ENCODE measurements around the gene BLCAP.
"Not testable (repeated sequence)": the region's sequence is repeated elsewhere in the genome, so short reads cannot be mapped to it uniquely, and the experiment has no call there.

BLCAP gene, protein sequence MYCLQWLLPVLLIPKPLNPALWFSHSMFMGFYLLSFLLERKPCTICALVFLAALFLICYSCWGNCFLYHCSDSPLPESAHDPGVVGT

DNA sequence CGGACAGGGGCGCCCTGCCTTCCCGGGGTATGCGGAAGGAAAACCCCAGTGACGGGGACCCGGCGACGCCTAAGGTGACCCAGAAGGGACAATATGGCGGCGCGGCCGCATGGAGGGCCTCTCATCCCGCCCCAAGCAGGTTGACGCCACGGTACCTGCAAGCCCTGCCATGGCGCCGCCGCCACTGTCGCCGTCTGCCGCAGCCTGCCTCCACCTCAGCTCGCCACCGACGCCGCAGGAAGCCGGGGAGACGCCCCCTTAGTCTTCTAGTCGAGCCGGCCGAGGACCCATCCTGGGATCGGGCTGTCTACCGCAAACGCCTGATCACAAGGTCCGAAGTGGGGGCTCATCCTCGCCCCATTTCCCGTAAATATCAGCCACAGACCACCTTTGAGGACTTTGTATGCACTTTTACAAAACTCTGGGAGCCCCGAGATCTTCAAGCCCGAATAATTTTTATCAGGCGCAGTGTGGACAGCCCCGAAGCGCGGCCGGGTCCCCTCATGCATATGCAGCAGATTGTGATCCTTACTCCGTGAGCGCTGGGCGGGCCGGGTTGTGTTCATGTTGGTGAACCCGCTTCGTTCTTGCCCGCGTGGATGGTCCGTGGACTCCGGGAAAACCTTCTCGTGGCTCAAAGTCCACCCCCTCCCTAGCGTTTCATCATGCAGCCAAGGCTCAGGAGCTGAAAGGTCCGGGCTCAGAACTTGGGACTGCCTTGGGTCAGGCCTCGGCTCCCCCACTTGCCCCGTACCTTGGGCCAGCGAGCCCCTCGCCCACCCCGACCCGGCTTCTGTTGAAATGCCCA lies at the start of gene BLCAP:
BLCAP (minus strand) TSS at position 239 of the 808 bp plus-strand sequence. CDS start 8,702 bp downstream, outside the sequence.
- Mint-ChIP-seq H3K27me3 (ENCODE audit: low read depth) (peaks cover 3% of the 10 kb centered on the region), H3K4me1 (peaks cover 40% of the 10 kb centered on the region), H3K4me3 (peak within 1 kb of the TSS; percentile 98 to 100 (median 99)), H3K27ac (peak within 1 kb of the TSS; percentile 99 to 100 (median 100)), H3K9me3 (no peaks in the 10 kb centered on the region), H3K36me3 (ENCODE audit: low read depth) (peaks cover 12% of the 10 kb centered on the region)
- TF ChIP-seq, protein P1, sequence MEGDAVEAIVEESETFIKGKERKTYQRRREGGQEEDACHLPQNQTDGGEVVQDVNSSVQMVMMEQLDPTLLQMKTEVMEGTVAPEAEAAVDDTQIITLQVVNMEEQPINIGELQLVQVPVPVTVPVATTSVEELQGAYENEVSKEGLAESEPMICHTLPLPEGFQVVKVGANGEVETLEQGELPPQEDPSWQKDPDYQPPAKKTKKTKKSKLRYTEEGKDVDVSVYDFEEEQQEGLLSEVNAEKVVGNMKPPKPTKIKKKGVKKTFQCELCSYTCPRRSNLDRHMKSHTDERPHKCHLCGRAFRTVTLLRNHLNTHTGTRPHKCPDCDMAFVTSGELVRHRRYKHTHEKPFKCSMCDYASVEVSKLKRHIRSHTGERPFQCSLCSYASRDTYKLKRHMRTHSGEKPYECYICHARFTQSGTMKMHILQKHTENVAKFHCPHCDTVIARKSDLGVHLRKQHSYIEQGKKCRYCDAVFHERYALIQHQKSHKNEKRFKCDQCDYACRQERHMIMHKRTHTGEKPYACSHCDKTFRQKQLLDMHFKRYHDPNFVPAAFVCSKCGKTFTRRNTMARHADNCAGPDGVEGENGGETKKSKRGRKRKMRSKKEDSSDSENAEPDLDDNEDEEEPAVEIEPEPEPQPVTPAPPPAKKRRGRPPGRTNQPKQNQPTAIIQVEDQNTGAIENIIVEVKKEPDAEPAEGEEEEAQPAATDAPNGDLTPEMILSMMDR (IDR thresholded peaks at IDR 0.05; ENCODE audit: unreplicated experiment in 3 of 3) = no peak

DNA sequence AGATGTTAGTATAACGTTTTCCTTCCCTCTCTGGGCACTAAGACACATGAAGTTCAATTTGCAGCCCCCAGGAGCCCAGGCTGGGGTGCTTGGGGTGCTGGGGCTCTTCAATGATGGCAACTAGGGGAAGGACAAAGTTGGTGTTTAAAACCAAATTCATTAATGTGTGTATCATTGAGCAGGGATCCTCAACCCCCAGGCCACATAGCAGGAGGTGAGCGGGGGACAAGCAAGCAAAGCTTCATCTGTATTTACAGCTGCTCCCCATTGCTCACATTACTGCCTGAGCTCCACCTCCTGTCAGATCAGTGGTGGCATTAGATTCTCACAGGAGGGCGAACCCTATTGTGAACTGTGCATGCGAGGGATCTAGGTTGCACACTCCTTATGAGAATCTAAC lies 49.8 kb upstream of the BLCAP start:
- H3K27ac Mint-ChIP-seq; H3K36me3 Mint-ChIP-seq (ENCODE audit: low read depth); H3K4me3 Mint-ChIP-seq; H3K9me3 Mint-ChIP-seq: not testable (repeated sequence)
- Mint-ChIP-seq H3K27me3 (ENCODE audit: low read depth) (peaks cover 30% of the 10 kb centered on the region), H3K4me1 (peaks cover 17% of the 10 kb centered on the region)

- peaks cover 17% of the 10 kb centered on the region for H3K4me1 Mint-ChIP-seq
- no peaks in the 10 kb centered on the region for H3K36me3 Mint-ChIP-seq (ENCODE audit: low read depth)
- no peak overlapping the region for H3K4me3 Mint-ChIP-seq
- TF ChIP-seq, protein P1 (IDR thresholded peaks at IDR 0.05; ENCODE audit: unreplicated experiment in 3 of 3) = no peak
- no peak overlapping the region for H3K27ac Mint-ChIP-seq
- no peaks in the 10 kb centered on the region for H3K9me3 Mint-ChIP-seq
- H3K27me3 Mint-ChIP-seq (ENCODE audit: low read depth) = peaks cover 29% of the 10 kb centered on the region
These were observed 49.2 kb upstream of the BLCAP start for GRCh38 chr20:37576911-37577310.

DNA sequence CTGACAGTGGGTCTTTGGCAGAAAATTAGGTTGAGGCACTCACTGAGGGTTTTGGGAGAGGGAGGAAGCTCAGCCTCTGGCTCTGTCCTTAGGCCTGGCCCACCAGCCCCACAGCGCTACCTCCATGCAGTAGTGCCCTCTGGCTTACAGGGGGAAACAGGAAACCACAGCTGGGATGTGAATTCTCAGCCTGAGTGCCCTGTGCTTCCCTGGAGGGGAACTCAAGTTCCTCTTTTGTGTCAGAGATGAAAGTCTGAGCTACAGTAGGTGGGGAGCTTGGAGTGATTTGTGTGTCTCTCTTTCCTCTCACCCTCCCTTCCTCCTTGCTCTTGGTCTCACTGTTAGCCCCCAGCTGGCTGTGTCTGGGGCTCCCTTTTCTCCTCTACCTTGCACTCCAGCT lies 48.2 kb upstream of the BLCAP start:
- H3K4me1 Mint-ChIP-seq = peaks cover 17% of the 10 kb centered on the region
- no peaks in the 10 kb centered on the region for H3K36me3 Mint-ChIP-seq (ENCODE audit: low read depth)
- H3K27me3 Mint-ChIP-seq (ENCODE audit: low read depth) = peaks cover 33% of the 10 kb centered on the region
- no peaks in the 10 kb centered on the region for H3K9me3 Mint-ChIP-seq
- H3K27ac Mint-ChIP-seq = no peak overlapping the region
- TF ChIP-seq, protein P1 (IDR thresholded peaks at IDR 0.05; ENCODE audit: unreplicated experiment in 3 of 3) = no peak
- H3K4me3 Mint-ChIP-seq = no peak overlapping the region

- TF ChIP-seq, protein P1 (IDR thresholded peaks at IDR 0.05; ENCODE audit: unreplicated experiment in 3 of 3) = no peak
- H3K27me3 Mint-ChIP-seq (ENCODE audit: low read depth) = peaks cover 23% of the 10 kb centered on the region
These were observed 46.7 kb upstream of the BLCAP start for GRCh38 chr20:37574199-37574890.

GRCh38 chr20:37573626-37574198 lies 46.0 kb upstream of the BLCAP start:
- TF ChIP-seq, protein P1 (IDR thresholded peaks at IDR 0.05; ENCODE audit: unreplicated experiment in 3 of 3) = no peak
- no peaks in the 10 kb centered on the region for H3K9me3 Mint-ChIP-seq
- peaks cover 27% of the 10 kb centered on the region for H3K27me3 Mint-ChIP-seq (ENCODE audit: low read depth)
- no peaks in the 10 kb centered on the region for H3K36me3 Mint-ChIP-seq (ENCODE audit: low read depth)
- H3K4me1 Mint-ChIP-seq = peaks cover 18% of the 10 kb centered on the region
- no peak overlapping the region for H3K27ac Mint-ChIP-seq
- peak overlapping the region in 1 of 3 experiments; percentile 18 for H3K4me3 Mint-ChIP-seq

More at GRCh38 chr20:37574199-37574890, 46.7 kb upstream of the BLCAP start:
- Mint-ChIP-seq H3K4me3 (no peak overlapping the region), H3K36me3 (ENCODE audit: low read depth) (no peaks in the 10 kb centered on the region), H3K9me3 (no peaks in the 10 kb centered on the region), H3K4me1 (peaks cover 18% of the 10 kb centered on the region), H3K27ac (no peak overlapping the region)

All from nephron (organoid).